GM19395 (cell line): ENCODE measurements around the gene IL3.

ENCODE experiments used
- ATAC-seq: cut with Tn5 transposase; IDR thresholded peaks from one replicate; pipeline ENCODE4 v1.9.1; 2021; ENCODE audit warnings: mild to moderate bottlenecking, moderate library complexity; ENCODE audit not compliant: unreplicated experiment

The IL3 gene

DNA sequence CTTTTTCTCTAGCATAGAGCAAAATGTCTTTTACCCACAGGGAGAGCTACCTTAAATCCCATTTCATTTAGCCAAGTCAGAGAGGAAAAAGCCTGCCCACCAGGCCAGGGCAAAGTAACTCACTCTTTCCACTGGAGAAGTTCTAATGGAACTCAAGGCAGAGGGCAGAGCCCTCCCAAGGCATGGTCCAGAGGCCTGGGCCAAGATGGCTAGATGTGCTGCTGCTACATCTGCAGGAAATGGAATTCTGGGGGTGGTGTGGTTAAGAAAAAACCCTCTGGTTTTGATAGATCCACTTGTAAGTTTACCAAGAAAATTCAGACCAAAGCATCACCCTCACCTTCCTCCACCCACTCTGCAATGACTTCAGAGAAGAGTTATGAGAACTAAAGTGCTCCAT, 50.5 kb downstream of the IL3 start:
- ATAC-seq, result no peak

DNA sequence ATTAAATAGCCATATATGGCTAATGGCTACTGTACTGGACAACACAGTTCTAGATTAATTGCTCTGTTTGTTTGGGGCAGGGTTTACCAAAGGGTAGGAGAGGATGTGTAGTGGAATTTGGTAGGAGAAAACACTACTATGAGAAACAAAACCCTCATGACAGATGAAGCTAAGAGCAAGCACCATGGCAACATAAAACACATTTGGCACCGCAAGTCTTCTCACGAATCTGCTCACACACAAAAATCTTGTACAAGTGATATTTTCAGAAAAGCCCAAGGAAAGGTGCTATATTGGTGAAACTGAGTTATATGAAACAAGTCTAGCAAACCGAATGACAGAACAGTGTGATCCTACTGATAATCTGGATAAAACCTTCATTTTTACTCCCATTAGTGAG, 51.7 kb downstream of the IL3 start:
- ATAC-seq, result no peak
